Midbrain (tissue), 1 donor: Measurements from ENCODE around the gene IQSEC1.

ENCODE experiments used
- DNase-seq: peaks from one replicate; lab custom pipeline; 2025; lab: John Stamatoyannopoulos, UW

The IQSEC1 gene

GRCh38 chr3:12967606-12968351 is 105.5 kb downstream of the IQSEC1 start:
- DNase-seq: peak; percentile 86

- no peak for DNase-seq
These were observed 106.2 kb downstream of the IQSEC1 start for GRCh38 chr3:12966847-12967605.

GRCh38 chr3:12965999-12966846 is 107.0 kb downstream of the IQSEC1 start:
- no peak for DNase-seq

- DNase-seq: no peak
These were observed 108.3 kb downstream of the IQSEC1 start for GRCh38 chr3:12964711-12965612.

- DNase-seq: no peak
These were observed 109.1 kb downstream of the IQSEC1 start for GRCh38 chr3:12963922-12964701.

GRCh38 chr3:12963231-12963896 is 109.9 kb downstream of the IQSEC1 start:
- no peak for DNase-seq

- DNase-seq: no peak
These were observed 110.9 kb downstream of the IQSEC1 start for GRCh38 chr3:12962292-12962691.

GRCh38 chr3:12961697-12962036 is 111.6 kb downstream of the IQSEC1 start:
- no peak for DNase-seq

- DNase-seq: no peak
These were observed 112.1 kb downstream of the IQSEC1 start for GRCh38 chr3:12961007-12961696.

GRCh38 chr3:12960497-12960896 is 112.7 kb downstream of the IQSEC1 start:
- no peak for DNase-seq

GRCh38 chr3:12959838-12960378 is 113.3 kb downstream of the IQSEC1 start:
- no peak for DNase-seq

GRCh38 chr3:12959410-12959809 is 113.8 kb downstream of the IQSEC1 start:
- no peak for DNase-seq

- no peak for DNase-seq
These were observed 115.1 kb downstream of the IQSEC1 start for GRCh38 chr3:12957824-12958792.

GRCh38 chr3:12957339-12957738 is 115.9 kb downstream of the IQSEC1 start:
- no peak for DNase-seq

- no peak for DNase-seq
These were observed 116.9 kb downstream of the IQSEC1 start for GRCh38 chr3:12956316-12956660.

- DNase-seq: no peak
These were observed 117.4 kb downstream of the IQSEC1 start for GRCh38 chr3:12955651-12956315.

- peak; percentile 78 for DNase-seq
These were observed 118.2 kb downstream of the IQSEC1 start for GRCh38 chr3:12954891-12955650.
